IPS DF 6.9 (cell line): ENCODE measurements around the gene ZEB2.

Source experiments
- DNase-seq: peaks from one replicate; pipeline ENCODE4 v3.0.0-alpha.2; 2013; ENCODE audit warnings: low read depth, low spot score
- H3K27ac ChIP-seq: one replicate; pipeline ENCODE4 v1.5.1; 2013; ENCODE audit warnings: low read length, control low read depth
- H3K27me3 ChIP-seq: 2 replicates; pipeline ENCODE4 v1.6.1; 2013; ENCODE audit warnings: mild to moderate bottlenecking, low read length; ENCODE audit not compliant: control insufficient read depth, insufficient read depth
- H3K36me3 ChIP-seq: 2 replicates; pipeline ENCODE4 v1.6.1; 2013; ENCODE audit warnings: low read length; ENCODE audit not compliant: control insufficient read depth, insufficient read depth
- H3K4me1 ChIP-seq: 2 replicates; pipeline ENCODE4 v1.6.1; 2013; ENCODE audit warnings: low read length; ENCODE audit not compliant: control insufficient read depth, insufficient read depth
- H3K4me3 ChIP-seq: 2 replicates; pipeline ENCODE4 v1.5.1; 2013; ENCODE audit warnings: mild to moderate bottlenecking, low read length
- H3K9me3 ChIP-seq: 2 replicates; pipeline ENCODE4 v1.6.1; 2013; ENCODE audit warnings: low read length, inconsistent platforms; ENCODE audit not compliant: control insufficient read depth, insufficient read depth
- WGBS: extraction: QIAGEN DNeasy Blood & Tissue Kit; methylation state at CpG from one replicate; pipeline ENCODE4 v1.1.7; 2013; ENCODE audit warnings: mixed read lengths, missing lambda C conversion rate; ENCODE audit not compliant: insufficient read length, insufficient coverage; 5-methylcytosine and 5-hydroxymethylcytosine counted together

ZEB2 gene

GRCh38 chr2:144464730-144465129 lies 55.2 kb downstream of the ZEB2 start:
- H3K27ac ChIP-seq, result no peak overlapping the region
- no peaks in the 10 kb centered on the region for H3K9me3 ChIP-seq
- H3K4me1 ChIP-seq, result 0 out of 2 replicates have a peak, but pooled peaks cover 2% of the 10 kb centered on the region
- no peaks in the 10 kb centered on the region for H3K27me3 ChIP-seq
- no CpG with 5 or more reads among the region's 5 CpGs for WGBS
- H3K4me3 ChIP-seq, result no peak overlapping the region
- no peaks in the 10 kb centered on the region for H3K36me3 ChIP-seq
- no peak for DNase-seq

GRCh38 chr2:144463266-144463665 lies 56.7 kb downstream of the ZEB2 start:
- no CpG with 5 or more reads among the region's 5 CpGs for WGBS
- 0 out of 2 replicates have a peak, but pooled peaks cover 2% of the 10 kb centered on the region for H3K4me1 ChIP-seq
- DNase-seq, result no peak
- H3K27me3 ChIP-seq, result no peaks in the 10 kb centered on the region
- no peaks in the 10 kb centered on the region for H3K36me3 ChIP-seq
- H3K4me3 ChIP-seq, result no peak overlapping the region
- H3K9me3 ChIP-seq, result no peaks in the 10 kb centered on the region
- no peak overlapping the region for H3K27ac ChIP-seq

DNA sequence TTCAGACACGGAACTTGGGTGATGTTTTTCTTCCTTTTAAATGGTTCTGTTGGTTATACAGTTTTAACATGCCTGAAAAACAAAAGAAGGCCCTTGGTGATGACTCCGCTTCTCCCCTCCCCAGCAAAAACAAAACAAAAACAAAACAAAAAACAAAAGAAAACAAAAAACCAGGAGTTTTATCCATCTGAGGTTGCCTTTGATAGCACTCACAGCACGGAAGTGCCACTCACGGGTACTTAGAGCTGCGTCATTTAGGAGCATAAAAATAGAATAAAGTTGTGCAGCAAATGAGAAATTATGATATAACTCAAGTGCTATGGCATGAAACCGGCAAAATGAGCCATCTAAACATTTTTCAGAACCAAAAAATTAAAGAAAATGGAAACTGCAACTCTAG lies 57.7 kb downstream of the ZEB2 start:
- Histone ChIP-seq H3K27me3 (no peaks in the 10 kb centered on the region), H3K9me3 (no peaks in the 10 kb centered on the region), H3K4me1 (no peaks in the 10 kb centered on the region), H3K36me3 (no peaks in the 10 kb centered on the region), H3K27ac (no peak overlapping the region), H3K4me3 (no peak overlapping the region)
- no CpG with 5 or more reads among the region's 6 CpGs for WGBS
- no peak for DNase-seq

DNA sequence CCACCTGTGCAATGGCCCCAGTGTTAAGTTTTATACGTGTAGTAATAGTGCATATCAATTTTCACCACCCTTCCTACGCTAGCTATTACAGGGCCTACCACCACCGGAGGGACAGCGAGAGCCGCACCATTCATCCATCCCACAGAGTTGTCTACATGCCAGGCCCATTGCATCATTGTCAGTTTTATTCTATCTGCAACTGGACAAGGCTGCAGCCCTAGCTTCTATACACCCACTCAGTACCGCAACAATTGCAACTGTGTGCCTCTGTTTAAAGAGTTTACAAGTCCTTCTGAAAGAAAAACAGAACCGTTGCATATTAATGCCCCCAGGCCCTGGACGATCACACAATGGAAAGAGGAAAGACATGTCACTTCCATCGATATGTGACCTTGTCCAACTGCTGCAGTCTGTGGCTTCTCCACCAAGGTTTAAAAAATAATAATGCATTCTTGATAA lies 58.6 kb downstream of the ZEB2 start:
- Histone ChIP-seq H3K4me3 (no peak overlapping the region), H3K27ac (no peak overlapping the region), H3K4me1 (no peaks in the 10 kb centered on the region), H3K27me3 (no peaks in the 10 kb centered on the region), H3K9me3 (no peaks in the 10 kb centered on the region), H3K36me3 (no peaks in the 10 kb centered on the region)
- no CpG with 5 or more reads among the region's 9 CpGs for WGBS
- DNase-seq, result no peak

GRCh38 chr2:144460727-144461307 lies 59.1 kb downstream of the ZEB2 start:
- DNase-seq, result no peak
- H3K27ac ChIP-seq, result no peak overlapping the region
- H3K27me3 ChIP-seq, result no peaks in the 10 kb centered on the region
- no peaks in the 10 kb centered on the region for H3K4me1 ChIP-seq
- no peak overlapping the region for H3K4me3 ChIP-seq
- WGBS, result no CpG with 5 or more reads among the region's 6 CpGs
- H3K9me3 ChIP-seq, result no peaks in the 10 kb centered on the region
- H3K36me3 ChIP-seq, result no peaks in the 10 kb centered on the region

- Histone ChIP-seq H3K36me3 (no peaks in the 10 kb centered on the region), H3K9me3 (no peaks in the 10 kb centered on the region), H3K27ac (no peak overlapping the region), H3K4me3 (no peak overlapping the region), H3K4me1 (no peaks in the 10 kb centered on the region), H3K27me3 (no peaks in the 10 kb centered on the region)
- DNase-seq, result no peak
- WGBS, result no CpG with 5 or more reads among the region's 5 CpGs
Measured at GRCh38 chr2:144459937-144460336, 60.0 kb downstream of the ZEB2 start.

GRCh38 chr2:144459286-144459685 lies 60.6 kb downstream of the ZEB2 start:
- no peaks in the 10 kb centered on the region for H3K27me3 ChIP-seq
- H3K4me3 ChIP-seq, result no peak overlapping the region
- no peaks in the 10 kb centered on the region for H3K4me1 ChIP-seq
- no peak for DNase-seq
- WGBS, result no CpG with 5 or more reads among the region's 3 CpGs
- H3K9me3 ChIP-seq, result no peaks in the 10 kb centered on the region
- no peak overlapping the region for H3K27ac ChIP-seq
- no peaks in the 10 kb centered on the region for H3K36me3 ChIP-seq

DNA sequence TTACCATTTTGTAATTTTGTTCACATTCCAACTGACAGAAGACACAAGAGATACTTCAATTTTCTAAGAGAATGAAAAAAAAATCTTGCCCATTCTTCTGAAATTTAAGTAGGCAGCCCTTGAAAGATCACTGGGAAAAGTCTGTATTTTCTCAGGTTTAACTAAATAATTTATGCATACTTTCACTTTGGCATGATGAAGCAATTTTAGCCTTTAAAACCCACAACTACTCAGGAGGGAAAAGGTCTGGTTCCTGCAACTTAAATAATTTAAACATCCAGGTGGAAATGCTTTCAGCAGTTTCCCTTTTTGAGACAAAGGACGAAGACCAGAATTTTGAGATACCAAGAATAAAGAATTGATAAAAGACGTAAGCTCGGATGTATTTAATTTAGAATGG lies 61.4 kb downstream of the ZEB2 start:
- no peak overlapping the region for H3K4me3 ChIP-seq
- no peaks in the 10 kb centered on the region for H3K36me3 ChIP-seq
- H3K27me3 ChIP-seq, result no peaks in the 10 kb centered on the region
- WGBS, result 100% methylated on average over 2 of the region's 3 CpGs
- no peak for DNase-seq
- H3K27ac ChIP-seq, result no peak overlapping the region
- no peaks in the 10 kb centered on the region for H3K4me1 ChIP-seq
- no peaks in the 10 kb centered on the region for H3K9me3 ChIP-seq

- no peaks in the 10 kb centered on the region for H3K9me3 ChIP-seq
- WGBS, result no CpG with 5 or more reads among the region's 3 CpGs
- no peaks in the 10 kb centered on the region; the same call in 1 of the 2 replicates for H3K27me3 ChIP-seq
- no peak overlapping the region for H3K4me3 ChIP-seq
- no peak for DNase-seq
- no peaks in the 10 kb centered on the region; the same call in 1 of the 2 replicates for H3K4me1 ChIP-seq
- H3K36me3 ChIP-seq, result no peaks in the 10 kb centered on the region
- no peak overlapping the region for H3K27ac ChIP-seq
Measured at GRCh38 chr2:144456680-144457079, 63.2 kb downstream of the ZEB2 start.

DNA sequence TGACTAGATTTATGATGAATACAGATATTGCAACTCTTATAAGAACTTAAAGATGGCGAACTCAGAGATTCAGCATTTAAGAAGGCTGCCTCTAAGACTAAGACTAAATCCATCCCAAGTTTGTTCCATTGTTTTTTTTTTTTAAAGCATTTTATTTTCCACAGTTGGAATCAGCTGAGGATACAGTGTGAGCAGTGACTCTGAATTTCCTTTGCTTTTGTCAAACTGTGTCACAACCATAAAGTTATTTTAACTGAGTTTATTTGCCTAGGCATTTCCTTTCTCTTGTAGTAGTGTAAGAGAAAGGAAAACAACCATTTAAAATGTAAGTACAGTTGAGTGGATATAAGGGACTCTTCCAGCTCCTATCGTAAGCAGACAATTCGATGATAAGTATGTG lies 63.9 kb downstream of the ZEB2 start:
- Histone ChIP-seq H3K4me1 (no peaks in the 10 kb centered on the region; the same call in 1 of the 2 replicates), H3K36me3 (no peaks in the 10 kb centered on the region), H3K27ac (no peak overlapping the region), H3K9me3 (no peaks in the 10 kb centered on the region), H3K4me3 (no peak overlapping the region), H3K27me3 (no peaks in the 10 kb centered on the region; the same call in 1 of the 2 replicates)
- no peak for DNase-seq
- WGBS, result no CpG with 5 or more reads among the region's 3 CpGs
